Head of caudate nucleus (tissue), 42 donors: ENCODE measurements around the gene DPYD.

ENCODE experiments used
- DNase-seq, 42 donors: peaks; one replicate each; pipeline versions ENCODE4 v3.0.0 to v3.0.0-alpha.2; 2020 to 2021; ENCODE audit warnings: mixed read lengths in 7 of 42
- intact Hi-C: fragments of 100-400 bp; cut with DNase I; formaldehyde crosslinking; loops from one replicate; pipeline ENCODE4 v1.15.0; 2022

The DPYD gene

GRCh38 chr1:97920832-97921571 lies at the start of gene DPYD:
Gene DPYD (minus strand): TSS chr1:97921034. CDS start chr1:97920922, 112 bp downstream.
- intact Hi-C loops, result loop anchor here (10.0 kb wide), 2 partner anchors 134 to 776 kb away; no protein-coding TSS in a partner anchor
- DNase-seq, result peak; percentile 78 to 95 (median 90)

DNA sequence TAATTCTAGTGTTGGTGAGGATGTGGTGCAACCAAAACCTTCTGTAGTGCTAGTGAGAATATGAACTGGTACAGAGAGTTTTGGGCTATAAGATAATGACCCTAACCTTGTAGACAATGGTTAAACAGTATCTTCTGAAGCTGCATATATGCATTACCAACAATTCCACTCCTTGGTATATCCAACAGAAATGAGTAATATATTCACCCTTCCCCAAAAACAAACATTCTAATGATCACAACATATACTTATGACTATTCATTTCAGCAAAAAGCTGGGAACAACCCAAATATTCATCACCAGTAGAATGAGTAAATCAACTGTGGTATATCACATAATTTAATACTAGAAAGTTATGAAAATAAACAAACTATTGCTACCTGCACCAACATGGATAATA lies 39.6 kb upstream of the DPYD start:
- intact Hi-C loops, result no loop called here

GRCh38 chr1:97947695-97948094 lies 26.9 kb upstream of the DPYD start:
- DNase-seq, result no peak
- intact Hi-C loops, result no loop called here

More for the DNA sequence above, 39.6 kb upstream of the DPYD start:
- no peak for DNase-seq

- intact Hi-C loops, result no loop called here
- no peak for DNase-seq
Observed at GRCh38 chr1:97943354-97943753, 22.5 kb upstream of the DPYD start.

DNA sequence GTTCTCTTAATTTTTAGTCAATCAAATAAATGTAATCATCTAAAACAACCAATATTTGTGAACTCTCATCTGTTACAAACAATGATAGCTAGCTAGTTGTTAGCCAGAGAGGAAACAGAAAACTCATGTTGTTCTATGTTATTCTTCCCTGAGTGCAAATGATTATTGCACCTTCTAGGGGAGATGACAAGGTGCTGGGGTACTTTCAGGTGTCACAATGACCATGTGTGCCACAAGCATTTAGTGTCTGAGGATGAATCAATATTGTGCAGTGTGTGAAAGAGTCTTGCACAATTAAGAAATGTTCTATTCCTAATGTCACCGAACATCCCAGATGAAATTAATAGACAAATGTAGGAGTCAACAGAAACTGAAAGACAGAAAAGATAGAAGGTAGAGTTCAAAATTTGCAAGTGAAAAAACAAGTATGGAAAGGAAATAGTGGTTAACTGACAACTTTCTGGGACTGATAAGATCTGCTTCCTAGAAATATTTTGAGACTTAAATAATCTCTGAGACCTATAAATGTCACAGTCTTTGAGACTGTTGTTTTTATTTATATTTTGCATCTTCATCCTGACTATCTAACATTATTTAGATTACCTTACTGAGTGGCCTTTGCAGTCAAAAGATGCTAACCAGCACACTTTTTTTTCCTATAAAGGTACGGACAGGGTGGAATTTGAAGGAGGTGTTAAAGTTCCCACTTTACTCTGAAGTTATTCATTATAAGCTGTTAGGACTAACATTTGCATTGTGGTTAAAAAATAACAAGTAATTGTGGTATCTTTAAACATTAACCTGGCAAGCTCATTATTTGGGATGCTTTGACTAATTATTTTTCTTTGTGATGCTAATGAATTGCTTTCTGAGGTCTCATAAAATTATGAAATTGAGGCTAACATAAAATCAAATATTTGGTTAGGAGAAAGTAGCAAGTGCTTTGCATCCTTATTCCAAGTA lies 21.6 kb upstream of the DPYD start:
- DNase-seq, result no peak

DNA sequence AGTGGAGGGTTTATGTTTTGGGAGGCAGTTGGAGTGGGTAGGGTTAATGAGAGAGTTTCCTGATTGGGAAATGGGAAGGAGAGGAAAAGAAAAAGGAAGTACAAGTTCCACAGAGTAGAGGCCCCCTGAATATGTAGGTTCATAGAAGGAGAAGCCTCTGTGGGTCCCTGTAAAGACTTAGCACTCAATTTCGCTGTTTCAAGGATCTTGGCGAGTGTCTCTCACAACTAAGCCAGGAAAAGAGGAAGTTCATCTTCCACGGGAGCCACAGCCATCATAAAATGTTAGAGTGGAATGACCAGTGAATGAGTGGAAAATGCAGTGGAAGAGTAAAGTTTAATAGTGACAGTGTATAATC lies 17.4 kb upstream of the DPYD start:
- DNase-seq, result no peak
- intact Hi-C loops, result no loop called here

More for the DNA sequence above, 21.6 kb upstream of the DPYD start:
- intact Hi-C loops, result no loop called here

DNA sequence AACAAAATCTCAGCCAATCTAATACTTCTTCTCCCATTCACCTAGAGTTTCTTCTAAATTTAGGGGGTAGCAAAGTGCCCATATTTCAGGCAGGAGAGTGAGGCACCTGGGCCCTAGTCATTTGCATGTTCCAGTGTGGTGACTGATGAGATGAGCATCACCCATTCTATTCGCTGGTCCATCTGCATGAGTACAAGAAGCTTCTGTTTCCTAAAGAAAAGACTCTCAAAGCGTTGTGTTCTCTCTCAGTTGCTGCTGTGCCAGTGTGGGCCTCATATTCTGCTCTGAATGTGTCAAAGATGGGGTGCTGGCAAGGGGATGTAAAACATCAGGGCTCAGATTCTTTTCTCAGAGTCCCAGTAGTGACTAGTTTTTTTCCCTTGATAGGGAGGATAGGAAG lies 16.1 kb upstream of the DPYD start:
- peak in 41 of 42 donors; percentile 11 to 83 (median 61) for DNase-seq
- intact Hi-C loops, result no loop called here

DNA sequence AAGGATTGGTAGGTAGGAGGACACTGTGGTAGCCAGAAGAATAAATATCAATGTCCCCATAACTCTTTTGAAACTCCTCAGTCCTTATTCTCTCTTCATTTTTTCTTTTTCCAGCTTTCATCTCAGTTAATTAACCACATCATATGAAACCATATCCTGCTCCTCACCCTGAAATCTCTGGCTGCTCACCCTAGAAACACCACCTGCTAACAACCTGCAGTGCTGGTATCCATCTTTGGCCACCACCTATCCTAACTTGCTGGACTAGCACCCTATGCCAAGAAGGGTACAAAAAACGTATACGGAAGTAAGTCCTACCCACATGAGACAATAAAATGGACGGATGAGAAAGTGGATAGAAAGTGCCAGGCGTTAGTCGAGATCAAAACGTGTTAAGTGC lies 13.7 kb upstream of the DPYD start:
- intact Hi-C loops, result no loop called here
- DNase-seq, result no peak

DNA sequence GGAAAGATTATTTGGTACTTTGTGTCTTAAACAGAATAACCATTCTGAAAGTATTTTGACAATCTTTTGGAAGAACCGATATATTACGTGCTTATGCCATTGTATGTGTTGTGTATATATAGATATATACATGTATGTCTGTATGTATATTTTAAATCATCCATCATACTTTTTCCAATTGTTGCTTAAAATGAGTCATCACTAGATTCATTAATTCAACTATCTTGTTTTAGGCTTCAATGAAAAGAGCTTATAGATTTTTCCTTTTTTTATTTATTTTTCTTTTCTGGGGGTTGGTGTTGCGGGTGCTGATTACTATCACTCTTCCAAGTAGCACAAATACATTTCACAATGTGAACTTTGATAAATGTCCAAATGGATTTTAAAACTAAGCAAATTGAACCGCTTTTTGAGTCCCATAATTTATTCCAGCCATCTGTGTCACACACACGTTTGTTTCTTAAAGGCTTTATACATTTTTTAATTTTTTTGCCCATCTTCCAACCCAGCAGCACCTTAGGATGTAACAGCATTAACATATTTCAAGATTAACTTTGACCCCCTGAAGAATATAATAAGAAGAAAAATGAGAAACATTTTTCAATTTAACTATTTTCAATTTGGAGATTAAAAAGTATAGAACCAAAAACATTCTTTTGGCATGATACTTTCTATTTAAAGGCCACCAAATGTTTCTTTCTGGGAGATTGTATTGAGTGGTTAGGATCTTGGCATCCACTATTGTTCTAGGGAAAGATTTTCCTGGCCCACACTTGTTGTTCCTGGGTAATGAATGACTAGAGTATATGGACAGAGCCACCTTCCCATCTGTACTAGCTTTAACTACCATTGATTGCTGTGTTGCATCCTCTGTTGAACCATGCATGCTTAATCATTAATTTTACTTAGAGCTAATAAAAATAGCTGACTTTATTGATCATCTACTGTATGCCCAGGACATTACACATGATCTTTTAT lies 9.3 kb upstream of the DPYD start:
- no peak for DNase-seq
- intact Hi-C loops, result loop anchor here (10.0 kb wide), 2 partner anchors 125 to 785 kb away; no protein-coding TSS in a partner anchor

- DNase-seq, result no peak
- intact Hi-C loops, result loop anchor here (10.0 kb wide), 2 partner anchors 129 to 781 kb away; no protein-coding TSS in a partner anchor
Observed at GRCh38 chr1:97926017-97926708, 5.3 kb upstream of the DPYD start.

DNA sequence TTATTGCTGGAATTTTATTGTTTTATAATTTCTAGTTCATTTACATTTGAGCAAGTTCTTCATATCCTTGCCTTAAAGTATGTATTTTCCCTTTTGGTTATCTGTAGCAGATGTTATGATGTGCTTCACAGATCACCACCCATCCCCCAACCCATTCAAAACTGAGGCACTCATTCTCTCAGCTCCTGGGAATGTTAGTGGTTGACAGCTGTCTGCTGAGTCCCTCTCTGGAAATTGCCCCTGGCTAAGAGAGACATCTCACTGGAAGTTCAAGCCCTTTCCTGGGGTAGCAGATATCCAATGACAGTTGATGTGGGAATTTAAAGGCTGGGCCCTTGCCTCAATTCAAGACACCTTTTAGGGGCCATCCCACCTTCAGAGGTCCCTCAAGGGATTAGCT lies 4.3 kb upstream of the DPYD start:
- no peak for DNase-seq
- intact Hi-C loops, result loop anchor here (10.0 kb wide), 2 partner anchors 130 to 780 kb away; no protein-coding TSS in a partner anchor

- DNase-seq, result no peak
- intact Hi-C loops, result loop anchor here (10.0 kb wide), 2 partner anchors 131 to 779 kb away; no protein-coding TSS in a partner anchor
Observed at GRCh38 chr1:97923811-97924210, 3.0 kb upstream of the DPYD start.

GRCh38 chr1:97920276-97920831 lies 480 bp downstream of the DPYD start:
- intact Hi-C loops, result loop anchor here (10.0 kb wide), 2 partner anchors 134 to 776 kb away; no protein-coding TSS in a partner anchor
- DNase-seq, result peak in 1 of 42 donors; percentile 13

DNA sequence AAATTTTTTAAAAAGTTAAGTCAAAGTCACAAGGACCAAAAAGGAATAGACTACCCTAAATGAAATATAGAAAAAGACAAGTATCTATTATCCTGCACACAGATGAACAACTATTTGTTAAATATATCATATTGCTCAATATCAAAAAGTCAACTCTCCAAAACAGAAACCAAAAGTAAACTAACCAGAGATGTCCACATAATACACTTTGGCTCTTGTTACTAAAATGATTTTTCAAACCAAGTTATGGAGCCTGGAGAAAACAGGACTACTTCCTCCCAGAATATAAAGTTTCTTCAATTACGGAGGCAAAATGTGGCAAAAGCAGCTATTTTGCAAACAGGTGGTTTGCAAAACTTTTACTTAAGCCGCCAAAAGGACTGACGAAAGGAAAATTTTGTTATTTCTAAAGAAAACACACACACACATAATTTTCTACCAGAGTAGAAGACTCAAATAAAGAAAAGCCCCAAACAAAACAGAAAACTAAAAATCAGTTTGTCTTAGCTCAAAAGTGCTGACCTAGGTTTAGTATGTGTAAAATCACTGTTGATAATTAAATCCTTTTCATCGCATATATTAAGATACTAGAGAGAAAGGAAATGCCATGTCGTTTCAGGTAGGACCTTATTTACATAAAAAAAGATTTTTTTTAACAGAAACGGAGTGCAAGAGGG lies 1.1 kb downstream of the DPYD start:
- no peak for DNase-seq
- intact Hi-C loops, result loop anchor here (10.0 kb wide), 2 partner anchors 135 to 775 kb away; no protein-coding TSS in a partner anchor

DNA sequence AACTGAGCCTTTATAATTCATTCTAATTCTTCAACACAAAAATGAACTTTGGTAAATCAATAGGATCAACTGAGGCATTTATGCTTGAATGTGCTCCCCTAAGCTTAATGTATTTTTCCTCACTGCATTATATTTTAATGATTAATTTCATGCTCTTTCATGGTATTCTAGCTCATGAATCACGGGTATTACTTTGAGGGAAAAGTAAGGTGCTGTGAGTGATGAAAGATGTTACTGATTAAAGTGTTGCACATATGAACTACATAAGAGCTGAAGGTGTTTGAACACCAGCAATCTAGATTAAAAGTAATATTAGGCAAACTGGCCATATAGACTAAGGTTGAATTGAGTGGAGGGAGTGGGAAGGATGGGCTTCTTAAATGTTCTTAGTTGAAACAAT lies 1.9 kb downstream of the DPYD start:
- DNase-seq, result no peak
- intact Hi-C loops, result no loop called here

DNA sequence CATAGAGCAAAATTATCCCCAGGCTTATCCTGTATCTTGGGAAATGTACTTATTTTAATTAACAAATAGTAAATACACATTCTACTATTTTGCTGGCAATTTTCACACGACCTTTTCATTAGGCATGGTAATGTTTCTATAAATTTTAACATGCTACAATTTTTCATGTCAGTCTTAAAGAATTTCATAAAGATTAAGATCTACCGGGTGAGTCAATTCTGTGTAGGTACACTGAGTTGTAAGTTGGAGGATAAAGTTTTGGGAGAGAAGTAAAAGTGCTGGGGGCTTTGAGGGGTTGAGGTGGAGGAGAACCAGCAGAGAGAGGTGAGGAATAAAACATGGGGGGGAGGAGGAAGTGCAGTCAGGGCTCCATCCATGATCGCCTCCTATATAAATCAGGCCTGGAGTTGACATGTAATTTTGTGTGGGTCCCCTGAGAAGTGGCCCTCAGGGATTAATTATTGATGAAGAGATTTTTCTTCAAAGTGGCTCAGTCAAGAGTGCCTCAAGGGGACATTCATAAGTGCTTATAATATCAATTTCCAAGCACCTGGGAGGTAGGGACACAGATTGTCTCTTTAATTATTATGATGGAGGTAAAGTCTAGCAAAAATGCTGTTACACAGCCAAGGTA lies 7.2 kb downstream of the DPYD start:
- DNase-seq, result no peak
- intact Hi-C loops, result no loop called here
